COR-L47 (cell line): ENCODE data around the gene RBM14.
"Not testable (repeated sequence)": the region's sequence is repeated elsewhere in the genome, so short reads cannot be mapped to it uniquely, and the experiment has no call there.

Source experiments
- DNase-seq: peaks from one replicate; lab custom pipeline; 2025; lab: John Stamatoyannopoulos, UW

The RBM14 gene

GRCh38 chr11:66632952-66633351, 16.5 kb downstream of the RBM14 start:
- DNase-seq: no peak

- no peak for DNase-seq
Measured at GRCh38 chr11:66636411-66636810, 20.0 kb downstream of the RBM14 start.

- no peak for DNase-seq
Measured at GRCh38 chr11:66637557-66638176, 21.2 kb downstream of the RBM14 start.

DNA sequence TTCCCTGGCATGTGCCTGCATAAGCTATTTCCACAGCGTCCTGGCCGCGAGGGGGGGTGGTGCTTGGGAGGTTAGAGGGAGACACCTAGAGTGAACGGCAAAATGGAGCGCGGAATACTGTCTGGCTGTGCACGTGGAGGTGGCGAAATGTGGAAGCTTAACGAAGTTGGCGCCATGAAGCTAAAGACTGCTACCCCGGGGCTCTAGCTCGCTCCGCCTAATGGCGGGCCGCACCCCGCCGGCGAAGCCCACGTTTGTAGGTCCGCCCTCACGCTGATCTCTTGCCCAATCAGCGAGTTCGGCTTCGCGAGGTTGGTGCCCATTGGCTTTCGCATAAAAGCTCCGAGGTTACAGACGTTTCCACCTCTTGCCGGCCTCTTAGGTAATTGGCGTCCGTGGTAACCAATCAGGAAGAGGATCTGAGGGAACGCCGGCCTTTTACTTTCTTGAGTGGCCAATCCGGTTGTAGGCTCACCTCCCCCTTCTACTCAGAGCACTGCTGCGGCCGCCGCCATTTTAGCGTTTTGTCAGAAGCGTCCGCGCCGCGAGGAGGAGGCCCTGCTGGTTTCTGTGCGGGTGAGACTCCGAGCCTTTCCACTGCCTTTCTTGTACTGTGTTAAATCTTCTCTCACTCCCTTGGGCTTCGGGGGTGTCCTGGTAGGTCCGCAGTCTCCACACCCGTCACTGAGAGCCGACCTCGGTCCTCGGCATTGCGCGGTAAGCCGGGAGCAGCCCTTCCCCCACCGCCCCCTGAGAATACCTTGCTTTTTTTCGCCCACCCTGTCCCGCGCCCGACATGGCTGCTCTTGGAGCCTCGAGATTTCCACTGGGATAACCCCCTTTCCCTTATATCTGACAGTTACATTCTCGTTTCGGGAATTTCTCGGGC, 22.0 kb downstream of the RBM14 start, which contains the start of gene RBM4:
TSS of gene RBM4 (plus strand) at position 527 of the 889 bp plus-strand sequence. CDS start 1,009 bp downstream, outside the sequence.
- peak; percentile 100 for DNase-seq

DNA sequence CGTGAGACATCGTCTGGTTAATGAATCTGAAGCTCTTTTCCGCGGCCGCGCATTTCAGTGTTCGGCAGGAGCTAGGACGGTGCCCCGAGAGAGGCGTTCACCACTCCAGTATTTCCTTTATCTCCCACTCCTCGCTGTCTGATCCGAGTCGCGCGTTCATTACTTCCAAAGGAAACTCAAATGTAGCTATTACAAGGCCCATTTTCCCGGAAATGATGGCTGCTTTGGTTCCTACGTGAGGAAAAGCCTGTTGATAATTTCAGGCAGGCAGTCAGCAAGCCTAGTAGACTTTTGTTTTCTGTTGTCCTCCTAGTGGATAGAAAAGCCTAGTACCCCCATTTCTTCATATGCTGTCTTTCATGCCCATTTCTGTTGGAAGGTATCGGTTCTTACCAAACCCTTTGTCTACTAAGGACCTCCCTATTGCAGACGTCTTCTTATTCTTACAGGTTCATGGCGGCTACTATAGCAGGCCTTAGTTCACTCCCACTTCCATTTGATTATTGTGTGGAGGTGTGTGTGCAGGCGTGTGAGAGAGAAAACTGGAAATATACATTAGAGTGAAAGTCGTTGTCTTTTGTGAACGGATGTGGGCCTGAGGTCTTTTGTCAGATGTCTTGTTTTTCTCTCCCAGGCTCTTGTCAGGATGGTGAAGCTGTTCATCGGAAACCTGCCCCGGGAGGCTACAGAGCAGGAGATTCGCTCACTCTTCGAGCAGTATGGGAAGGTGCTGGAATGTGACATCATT, 22.8 kb downstream of the RBM14 start:
- DNase-seq: no peak

DNA sequence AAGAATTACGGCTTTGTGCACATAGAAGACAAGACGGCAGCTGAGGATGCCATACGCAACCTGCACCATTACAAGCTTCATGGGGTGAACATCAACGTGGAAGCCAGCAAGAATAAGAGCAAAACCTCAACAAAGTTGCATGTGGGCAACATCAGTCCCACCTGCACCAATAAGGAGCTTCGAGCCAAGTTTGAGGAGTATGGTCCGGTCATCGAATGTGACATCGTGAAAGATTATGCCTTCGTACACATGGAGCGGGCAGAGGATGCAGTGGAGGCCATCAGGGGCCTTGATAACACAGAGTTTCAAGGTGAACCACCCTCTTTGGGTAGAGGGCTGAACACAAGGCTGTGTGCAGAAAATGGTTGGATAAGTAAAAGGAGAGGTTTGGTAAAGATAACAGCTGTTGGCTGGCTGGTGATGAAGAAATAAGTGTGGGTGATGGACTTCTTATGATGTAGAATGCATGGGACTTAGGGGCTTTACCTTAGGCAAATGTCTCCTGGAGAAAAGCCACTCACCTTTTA, 23.4 kb downstream of the RBM14 start:
- not testable (repeated sequence) for DNase-seq

GRCh38 chr11:66641834-66642233, 25.4 kb downstream of the RBM14 start:
- DNase-seq: no peak

- no peak for DNase-seq
Measured at GRCh38 chr11:66643745-66644437, 27.5 kb downstream of the RBM14 start.

DNA sequence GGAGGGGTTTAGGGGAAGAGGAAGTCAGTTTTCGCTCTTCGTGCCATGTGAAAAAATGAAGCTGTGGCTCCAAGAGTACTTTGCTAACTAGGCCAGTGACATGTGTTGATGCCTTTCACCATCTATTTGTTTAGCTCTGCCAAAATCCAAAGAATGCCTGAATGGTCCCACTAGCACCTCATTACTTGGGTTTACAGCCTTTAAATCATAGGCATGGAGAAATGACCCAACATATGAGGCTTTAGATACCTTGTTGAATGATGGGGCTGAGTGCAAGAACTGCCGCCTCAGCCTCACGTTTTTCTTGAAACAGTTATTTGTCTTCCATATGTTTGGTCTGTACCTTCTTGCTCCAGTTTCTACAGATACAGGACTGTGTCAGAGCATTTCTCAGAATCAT, 30.4 kb downstream of the RBM14 start:
- no peak for DNase-seq

- no peak for DNase-seq
Measured at GRCh38 chr11:66649903-66650302, 33.5 kb downstream of the RBM14 start.

- DNase-seq: no peak
Measured at GRCh38 chr11:66651016-66651415, 34.6 kb downstream of the RBM14 start.

- DNase-seq: no peak
Measured at GRCh38 chr11:66652651-66653050, 36.2 kb downstream of the RBM14 start.

- DNase-seq: no peak
Measured at GRCh38 chr11:66653123-66653522, 36.7 kb downstream of the RBM14 start.

- DNase-seq: no peak
Measured at GRCh38 chr11:66659763-66660162, 43.3 kb downstream of the RBM14 start.

GRCh38 chr11:66663741-66664296, 47.4 kb downstream of the RBM14 start:
- DNase-seq: no peak

DNA sequence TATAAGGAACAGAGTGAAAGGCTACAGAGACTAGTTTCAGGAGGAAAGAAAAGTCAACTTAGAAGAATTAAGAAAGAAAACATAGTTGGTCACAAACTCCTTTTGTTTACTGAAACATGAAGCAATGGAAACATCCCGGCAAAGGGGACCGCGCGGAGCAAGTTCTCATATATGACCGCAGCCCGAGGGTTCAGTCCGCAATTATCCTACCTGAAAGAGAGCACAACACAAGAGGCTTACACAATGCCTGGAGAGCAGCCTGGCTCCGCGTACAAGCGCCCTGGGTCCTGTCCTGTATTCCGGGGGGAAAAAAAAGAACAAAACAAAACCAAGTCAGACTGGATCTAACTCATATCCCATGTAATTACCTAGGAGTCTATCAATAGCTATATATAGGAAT, 48.9 kb downstream of the RBM14 start:
- no peak for DNase-seq

GRCh38 chr11:66670816-66671215, 54.4 kb downstream of the RBM14 start:
- no peak for DNase-seq

GRCh38 chr11:66674964-66675602, 58.7 kb downstream of the RBM14 start:
- DNase-seq: no peak

DNA sequence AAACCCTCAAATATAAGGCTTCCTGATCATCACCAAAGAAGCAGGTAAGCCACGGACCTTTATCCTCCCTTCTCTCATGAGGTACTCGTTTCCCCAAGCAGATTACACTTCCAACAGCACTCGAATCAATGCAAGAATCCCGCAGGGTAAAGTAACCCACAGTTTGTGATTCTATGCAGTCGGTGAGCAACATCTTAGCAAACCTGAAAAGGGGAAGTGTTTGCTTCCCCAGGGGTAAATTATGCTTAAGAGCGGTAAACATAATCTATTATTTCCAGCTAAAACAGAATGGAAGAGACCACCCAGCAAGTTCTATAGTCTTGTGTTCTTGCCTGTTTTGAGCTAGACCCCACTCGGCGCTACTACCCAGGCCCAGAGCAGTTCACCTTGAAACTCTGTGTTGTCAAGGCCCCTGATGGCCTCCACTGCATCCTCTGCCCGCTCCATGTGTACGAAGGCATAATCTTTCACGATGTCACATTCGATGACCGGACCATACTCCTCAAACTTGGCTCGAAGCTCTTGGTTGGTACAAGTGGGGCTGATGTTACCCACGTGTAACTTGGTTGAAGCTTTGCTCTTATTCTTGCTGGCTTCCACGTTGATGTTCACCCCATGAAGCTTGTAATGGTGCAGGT, 60.0 kb downstream of the RBM14 start:
- no peak for DNase-seq
